ENCODE results near the gene MIGA1.

The MIGA1 gene

DNA sequence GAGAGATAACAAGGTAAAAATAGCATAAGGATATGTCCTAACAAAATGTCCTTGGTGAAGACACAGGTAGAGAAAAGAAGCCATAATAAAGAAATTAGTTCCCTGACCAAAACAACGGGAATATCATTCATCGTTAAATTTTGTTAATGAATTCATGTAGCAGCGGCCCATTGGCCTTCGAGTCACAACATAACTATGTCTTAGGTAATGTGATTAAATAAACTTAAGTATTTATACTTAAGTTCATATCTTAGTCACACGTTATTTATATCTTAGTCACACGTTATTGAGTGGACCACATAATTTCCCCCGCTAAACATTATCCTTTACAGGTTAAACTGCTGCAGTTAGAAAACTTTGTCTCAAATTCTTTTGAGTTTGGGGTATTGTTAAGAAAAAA, 110.2 kb downstream of the MIGA1 start:
- DNase-seq (ENCODE audit: low read depth) = no peak
- no peak overlapping the region for H3K4me3 ChIP-seq (ENCODE audit: low read depth, low read length)
- TF ChIP-seq, protein P1, sequence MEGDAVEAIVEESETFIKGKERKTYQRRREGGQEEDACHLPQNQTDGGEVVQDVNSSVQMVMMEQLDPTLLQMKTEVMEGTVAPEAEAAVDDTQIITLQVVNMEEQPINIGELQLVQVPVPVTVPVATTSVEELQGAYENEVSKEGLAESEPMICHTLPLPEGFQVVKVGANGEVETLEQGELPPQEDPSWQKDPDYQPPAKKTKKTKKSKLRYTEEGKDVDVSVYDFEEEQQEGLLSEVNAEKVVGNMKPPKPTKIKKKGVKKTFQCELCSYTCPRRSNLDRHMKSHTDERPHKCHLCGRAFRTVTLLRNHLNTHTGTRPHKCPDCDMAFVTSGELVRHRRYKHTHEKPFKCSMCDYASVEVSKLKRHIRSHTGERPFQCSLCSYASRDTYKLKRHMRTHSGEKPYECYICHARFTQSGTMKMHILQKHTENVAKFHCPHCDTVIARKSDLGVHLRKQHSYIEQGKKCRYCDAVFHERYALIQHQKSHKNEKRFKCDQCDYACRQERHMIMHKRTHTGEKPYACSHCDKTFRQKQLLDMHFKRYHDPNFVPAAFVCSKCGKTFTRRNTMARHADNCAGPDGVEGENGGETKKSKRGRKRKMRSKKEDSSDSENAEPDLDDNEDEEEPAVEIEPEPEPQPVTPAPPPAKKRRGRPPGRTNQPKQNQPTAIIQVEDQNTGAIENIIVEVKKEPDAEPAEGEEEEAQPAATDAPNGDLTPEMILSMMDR (IDR thresholded peaks at IDR 0.05; ENCODE audit: control insufficient read depth, extremely low read depth, insufficient read depth) = no peak

DNA sequence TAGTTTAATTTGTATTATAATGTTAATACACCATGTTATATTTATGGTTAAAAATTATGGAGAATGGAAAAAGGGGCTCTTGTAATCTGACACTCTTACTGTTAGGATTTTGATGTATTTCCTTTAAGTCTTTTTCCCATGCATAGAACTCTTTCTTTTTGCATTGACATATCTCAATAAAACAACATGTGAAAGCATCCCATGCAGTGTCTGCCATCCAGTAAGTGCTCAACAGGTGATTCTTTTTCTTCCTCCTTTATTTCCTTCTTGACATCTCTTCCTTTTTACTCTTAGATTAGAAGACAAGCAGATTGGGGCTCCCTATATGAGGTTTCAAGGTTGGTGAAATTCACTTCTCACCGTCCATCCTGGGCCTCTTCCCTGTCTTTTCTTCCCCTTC, 111.8 kb downstream of the MIGA1 start:
- DNase-seq (ENCODE audit: low read depth) = no peak
- H3K4me3 ChIP-seq (ENCODE audit: low read depth, low read length) = no peak overlapping the region
- TF ChIP-seq, protein P1 (IDR thresholded peaks at IDR 0.05; ENCODE audit: control insufficient read depth, extremely low read depth, insufficient read depth) = no peak

DNA sequence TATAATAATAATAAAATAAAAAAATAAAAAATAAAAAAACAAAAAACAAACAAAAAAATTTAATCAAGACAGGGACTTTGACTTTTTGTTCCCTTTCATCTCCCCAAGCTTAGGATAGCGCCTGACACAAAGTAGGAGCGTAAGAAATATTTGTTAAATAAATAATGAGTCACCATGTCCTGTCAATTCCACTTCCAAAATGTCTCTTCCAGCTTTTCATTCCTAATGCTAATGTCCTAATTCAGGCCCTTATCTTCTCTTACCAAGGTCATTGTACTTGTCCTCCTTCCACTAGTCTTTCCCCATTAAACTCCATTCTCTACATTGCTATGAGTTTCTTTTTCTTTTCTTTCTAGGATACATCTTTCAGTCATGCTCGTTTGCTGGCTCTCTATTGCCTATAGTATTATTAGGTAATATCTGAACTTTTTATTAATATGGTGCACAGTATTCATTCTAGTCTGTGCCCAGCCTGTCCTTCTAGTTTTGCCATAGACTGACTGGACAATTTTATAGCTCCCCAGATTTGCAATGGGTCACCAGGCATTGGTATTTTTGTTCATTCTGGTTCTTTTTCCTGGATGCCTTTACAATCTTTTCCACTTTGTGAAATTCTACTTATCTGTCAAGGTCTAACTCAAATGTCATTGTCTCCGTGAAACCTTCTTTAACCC, 120.3 kb downstream of the MIGA1 start:
- no peak for DNase-seq (ENCODE audit: low read depth)
- H3K4me3 ChIP-seq (ENCODE audit: low read depth, low read length) = no peak overlapping the region
- TF ChIP-seq, protein P1 (IDR thresholded peaks at IDR 0.05; ENCODE audit: control insufficient read depth, extremely low read depth, insufficient read depth) = no peak

DNA sequence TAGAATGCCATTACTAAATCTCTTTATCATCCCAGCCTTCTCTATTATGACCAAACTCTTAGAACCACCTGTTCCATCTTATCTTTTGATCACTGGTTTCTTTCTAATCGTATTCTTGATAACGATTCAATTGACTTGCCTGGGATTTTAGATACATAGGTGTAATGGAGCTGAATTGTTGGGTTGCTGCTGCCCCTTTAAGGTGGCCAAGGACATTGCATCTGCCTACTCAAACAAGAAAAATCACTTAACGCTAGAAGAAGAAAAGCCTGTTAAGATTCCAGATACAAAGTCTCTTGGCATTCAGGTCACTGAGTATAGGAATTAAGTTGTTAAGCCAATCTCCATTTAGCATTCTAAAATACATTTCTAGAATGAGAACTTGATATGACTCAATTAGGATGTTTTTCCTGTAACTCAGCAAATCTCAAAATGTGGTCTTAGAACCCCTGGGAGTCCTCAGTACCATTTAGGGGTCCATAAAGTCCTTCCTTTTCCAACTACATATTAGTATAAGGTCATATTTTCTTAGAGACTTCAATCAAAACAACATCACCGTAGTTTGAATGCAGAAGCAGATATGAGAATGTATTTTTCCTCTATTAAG, 121.3 kb downstream of the MIGA1 start:
- peak; percentile 62 for DNase-seq (ENCODE audit: low read depth)
- TF ChIP-seq, protein P1 (IDR thresholded peaks at IDR 0.05; ENCODE audit: control insufficient read depth, extremely low read depth, insufficient read depth) = peak; percentile 82
- no peak overlapping the region for H3K4me3 ChIP-seq (ENCODE audit: low read depth, low read length)

DNA sequence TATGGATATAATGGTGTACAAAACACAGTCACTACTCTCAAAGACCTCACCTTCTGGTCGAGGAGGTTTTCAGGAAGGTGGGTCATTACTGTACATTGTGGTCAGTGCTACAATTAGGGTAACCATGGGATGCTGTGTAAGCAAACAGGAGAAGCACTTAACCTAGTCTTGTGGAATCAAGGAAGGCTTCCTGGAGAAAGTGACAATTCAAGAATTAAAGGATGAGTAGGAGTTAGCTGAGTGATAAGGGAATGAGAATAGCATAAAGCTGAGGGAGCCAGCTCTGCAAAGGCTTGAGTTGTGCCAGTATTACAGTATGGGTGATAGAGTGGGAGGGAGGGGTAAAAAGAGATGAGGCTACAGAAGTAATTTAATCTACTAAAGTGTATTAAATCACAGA, 126.2 kb downstream of the MIGA1 start:
- DNase-seq (ENCODE audit: low read depth) = no peak
- TF ChIP-seq, protein P1 (IDR thresholded peaks at IDR 0.05; ENCODE audit: control insufficient read depth, extremely low read depth, insufficient read depth) = no peak

DNA sequence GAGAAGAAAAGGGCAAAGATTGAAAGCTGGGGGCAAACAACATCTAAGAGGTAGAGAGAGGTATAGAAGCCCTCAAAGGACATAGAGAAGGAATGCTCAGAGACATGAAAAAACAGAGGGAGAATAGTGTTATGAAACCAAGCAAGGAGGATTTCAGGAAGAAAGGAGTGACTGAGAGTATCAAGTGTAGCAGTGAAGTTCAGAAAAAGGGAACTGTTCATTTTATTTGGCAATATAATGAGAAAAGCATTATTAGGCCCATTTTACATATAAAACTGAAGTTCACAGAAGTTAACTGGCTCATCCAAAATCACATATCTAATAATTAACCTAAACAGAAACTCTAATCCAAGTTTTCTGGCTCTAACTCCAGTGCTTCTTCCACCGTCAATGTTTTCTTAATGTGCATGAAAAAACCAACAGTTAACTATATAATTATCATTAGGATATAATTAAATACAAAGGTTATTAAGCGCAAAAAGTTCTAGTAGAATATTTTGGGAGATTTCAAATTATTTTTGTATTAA, 126.6 kb downstream of the MIGA1 start:
- TF ChIP-seq, protein P1 (IDR thresholded peaks at IDR 0.05; ENCODE audit: control insufficient read depth, extremely low read depth, insufficient read depth) = no peak
- H3K4me3 ChIP-seq (ENCODE audit: low read depth, low read length) = no peak overlapping the region
- no peak for DNase-seq (ENCODE audit: low read depth)

More for the DNA sequence above, 126.2 kb downstream of the MIGA1 start:
- H3K4me3 ChIP-seq (ENCODE audit: low read depth, low read length) = no peak overlapping the region

Measured in LNCaP clone FGC (cell line).